NCI-H345 treated with DMSO at 0.1 percent for 48 hours (cell line): ENCODE measurements around the gene KRT84.

Experiments used
- DNase-seq: peaks from one replicate; lab custom pipeline; 2025; ENCODE audit not compliant: unreplicated experiment; lab: John Stamatoyannopoulos, UW

Gene KRT84, protein sequence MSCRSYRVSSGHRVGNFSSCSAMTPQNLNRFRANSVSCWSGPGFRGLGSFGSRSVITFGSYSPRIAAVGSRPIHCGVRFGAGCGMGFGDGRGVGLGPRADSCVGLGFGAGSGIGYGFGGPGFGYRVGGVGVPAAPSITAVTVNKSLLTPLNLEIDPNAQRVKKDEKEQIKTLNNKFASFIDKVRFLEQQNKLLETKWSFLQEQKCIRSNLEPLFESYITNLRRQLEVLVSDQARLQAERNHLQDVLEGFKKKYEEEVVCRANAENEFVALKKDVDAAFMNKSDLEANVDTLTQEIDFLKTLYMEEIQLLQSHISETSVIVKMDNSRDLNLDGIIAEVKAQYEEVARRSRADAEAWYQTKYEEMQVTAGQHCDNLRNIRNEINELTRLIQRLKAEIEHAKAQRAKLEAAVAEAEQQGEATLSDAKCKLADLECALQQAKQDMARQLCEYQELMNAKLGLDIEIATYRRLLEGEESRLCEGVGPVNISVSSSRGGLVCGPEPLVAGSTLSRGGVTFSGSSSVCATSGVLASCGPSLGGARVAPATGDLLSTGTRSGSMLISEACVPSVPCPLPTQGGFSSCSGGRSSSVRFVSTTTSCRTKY

DNA sequence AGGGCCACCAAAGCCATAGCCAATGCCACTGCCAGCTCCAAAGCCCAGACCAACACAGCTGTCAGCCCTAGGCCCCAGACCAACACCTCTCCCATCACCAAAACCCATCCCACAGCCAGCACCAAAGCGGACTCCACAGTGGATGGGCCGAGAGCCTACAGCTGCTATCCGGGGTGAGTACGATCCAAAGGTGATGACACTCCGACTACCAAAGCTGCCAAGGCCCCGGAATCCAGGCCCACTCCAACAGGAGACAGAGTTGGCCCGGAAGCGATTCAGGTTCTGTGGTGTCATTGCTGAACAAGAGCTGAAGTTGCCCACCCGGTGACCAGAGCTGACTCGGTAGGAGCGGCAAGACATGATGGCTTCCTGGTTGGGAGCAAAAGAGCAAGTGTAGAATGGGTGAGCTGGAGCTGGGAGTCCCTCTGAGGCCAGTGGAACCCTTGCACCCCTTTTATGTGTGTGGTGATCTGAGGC lies at the start of gene KRT84:
KRT84 (minus strand) TSS at position 427 of the 477 bp plus-strand sequence; CDS start at position 360, 67 bp downstream.
- no peak for DNase-seq

DNA sequence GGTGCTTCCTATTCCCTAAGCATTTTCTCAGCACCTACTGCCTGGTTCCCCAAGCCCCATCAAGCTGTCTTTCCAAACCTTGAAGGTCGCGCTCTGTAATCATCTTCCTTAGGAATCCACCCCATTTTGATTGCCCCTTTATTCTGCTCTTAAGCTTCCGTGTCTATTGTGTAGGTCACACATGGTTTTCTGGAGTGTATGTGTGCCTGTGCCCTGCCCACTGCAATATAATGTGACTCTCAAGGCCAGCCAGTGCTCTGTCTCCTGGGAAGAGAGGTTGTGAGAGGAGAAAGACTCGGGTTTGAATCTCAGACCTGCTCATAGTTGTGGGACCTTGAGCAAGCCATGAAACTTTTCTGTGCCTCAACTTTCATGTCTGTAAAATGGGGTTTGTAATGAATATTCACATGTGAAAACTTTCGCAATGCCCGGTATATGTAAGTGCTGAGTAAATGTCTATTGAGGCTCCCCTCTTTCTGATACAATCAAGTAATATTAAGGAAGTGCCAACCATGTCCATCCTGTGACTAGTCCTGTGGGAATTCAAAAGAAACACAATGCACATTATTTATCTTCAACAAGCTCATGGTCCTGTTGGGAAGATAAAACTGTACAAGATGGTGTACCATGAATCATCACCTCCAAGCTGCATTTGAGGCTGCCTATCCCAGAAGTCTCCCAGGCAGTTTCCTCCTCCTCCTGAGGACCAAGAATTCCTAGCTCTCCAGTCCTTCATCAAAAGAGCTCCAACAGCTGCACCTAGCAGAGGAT lies 49.5 kb upstream of the KRT84 start:
- no peak for DNase-seq

DNA sequence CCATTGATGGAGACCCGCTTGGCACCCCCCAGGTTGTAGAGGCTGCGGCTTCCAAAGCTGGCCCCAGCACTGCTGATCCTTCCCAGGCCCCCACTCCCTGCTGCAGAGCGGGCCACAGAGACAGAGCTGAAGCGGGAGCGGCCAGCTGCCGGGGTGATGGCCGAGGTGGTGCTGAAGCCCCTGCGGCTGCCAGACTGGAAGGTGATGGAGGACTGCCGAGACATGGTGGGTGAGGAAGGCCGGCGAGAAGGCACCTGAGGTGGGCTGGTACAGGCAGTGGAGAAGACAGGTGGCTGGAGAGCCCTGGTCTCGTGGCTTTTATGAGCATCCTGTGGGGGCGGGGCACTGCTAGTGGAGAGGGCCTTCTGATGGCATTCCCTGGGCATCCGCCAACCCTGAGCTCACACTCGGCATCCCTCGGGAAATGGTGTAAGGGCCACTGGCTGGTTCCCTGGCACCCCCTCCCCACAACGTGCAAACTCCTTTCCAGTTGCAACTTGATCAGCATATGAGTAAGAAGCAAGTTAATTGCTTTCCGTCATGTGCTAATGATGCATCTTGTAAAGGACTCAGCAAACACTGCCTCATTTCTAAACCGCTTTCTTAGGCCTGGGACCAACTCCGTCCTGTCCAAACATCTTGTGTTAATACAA lies 48.8 kb upstream of the KRT84 start, which contains the start of gene KRT75:
KRT75 (minus strand) TSS at position 291 of the 653 bp plus-strand sequence; CDS start at position 224, 67 bp downstream.
- no peak for DNase-seq

DNA sequence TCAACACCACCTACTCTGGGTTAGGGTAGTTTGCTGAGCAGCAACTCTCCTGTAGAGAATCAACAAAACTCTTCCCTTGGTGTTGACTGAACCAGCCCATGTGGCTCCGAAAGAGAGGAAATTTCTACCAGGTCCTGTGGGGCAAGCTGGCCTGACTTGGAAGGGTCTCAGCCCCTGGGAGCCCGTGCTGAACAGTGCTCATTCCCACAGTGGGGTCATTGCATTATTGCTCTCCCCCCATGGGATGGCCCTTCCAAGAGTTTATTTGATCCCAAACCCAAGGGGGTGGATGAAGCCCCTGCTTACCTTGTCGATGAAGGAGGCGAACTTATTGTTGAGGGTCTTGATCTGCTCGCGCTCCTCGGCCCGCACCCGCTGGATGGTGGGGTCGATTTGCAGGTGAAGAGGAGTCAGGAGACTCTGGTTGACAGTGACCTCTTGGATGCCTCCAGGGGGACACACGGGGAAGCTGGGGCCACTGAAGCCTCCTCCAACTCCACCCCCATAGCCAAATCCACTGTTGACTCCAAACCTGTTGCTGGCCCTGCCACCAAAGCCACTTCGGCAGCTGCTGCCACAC lies 48.1 kb upstream of the KRT84 start:
- DNase-seq, result no peak

DNA sequence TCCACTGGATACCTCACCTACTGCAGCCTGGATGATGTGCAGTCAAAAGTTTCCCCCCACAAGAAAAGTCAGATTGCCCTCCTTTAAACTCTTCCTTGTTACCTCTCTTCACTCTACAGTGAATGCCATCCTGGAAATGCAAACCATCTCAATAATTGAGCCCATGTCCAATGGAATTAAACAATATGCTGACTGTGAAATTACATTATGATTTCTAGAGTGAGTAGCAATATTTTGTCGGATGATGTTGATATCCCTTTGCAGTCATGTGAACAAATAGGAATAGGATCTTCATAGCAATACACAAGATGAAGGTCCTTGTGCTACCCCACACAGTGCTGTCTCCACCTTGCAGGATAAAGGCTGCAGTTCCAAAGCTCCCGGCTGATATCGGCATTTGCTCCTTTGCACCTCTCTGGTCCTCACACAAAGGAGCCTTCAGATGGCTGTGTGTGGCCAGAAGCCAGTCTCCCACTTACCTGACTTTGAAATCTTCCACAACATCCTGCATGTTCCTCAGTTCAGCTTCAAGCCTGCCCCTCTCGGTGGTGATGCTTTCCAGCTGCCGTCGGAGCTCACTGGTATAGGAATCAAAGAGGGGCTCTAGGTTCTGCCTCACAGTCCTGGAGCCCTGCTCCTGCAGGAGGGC lies 47.2 kb upstream of the KRT84 start:
- no peak for DNase-seq

DNA sequence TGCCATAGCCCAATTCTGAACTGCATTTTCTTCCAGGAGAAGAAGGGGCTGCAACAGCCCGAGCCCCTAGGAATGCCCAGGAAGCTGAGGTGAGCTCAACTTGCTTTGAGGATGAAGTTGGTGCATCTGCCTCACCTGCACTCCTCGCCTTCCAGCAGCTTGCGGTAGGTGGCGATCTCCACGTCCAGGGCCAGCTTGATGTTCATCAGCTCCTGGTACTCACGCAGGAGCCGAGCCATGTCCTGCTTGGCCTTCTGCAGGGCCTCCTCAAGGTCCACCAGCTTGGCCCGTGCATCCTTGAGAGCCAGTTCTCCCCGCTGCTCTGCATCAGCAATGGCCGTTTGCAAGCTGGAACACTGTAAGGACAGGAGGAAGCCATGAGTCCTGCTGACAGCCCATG lies 42.7 kb upstream of the KRT84 start:
- no peak for DNase-seq

DNA sequence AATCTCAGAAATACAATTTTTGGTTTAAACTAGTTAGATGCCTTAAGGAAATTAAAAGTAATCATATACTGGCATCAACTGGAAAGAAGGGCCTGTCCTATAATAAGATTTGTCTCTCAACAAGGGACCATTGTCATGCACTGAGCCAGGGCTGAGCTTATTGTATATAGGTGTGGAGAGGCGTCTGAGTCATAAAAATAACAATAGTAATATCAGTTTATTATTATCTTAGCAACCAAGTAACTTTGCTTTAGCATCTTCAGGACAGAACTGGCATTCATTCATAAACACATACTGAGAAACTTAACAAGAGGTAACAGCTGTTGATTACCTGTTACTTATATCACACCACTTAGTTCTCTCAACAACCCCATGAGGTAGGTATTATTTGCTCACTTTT lies 41.6 kb upstream of the KRT84 start:
- DNase-seq, result no peak

DNA sequence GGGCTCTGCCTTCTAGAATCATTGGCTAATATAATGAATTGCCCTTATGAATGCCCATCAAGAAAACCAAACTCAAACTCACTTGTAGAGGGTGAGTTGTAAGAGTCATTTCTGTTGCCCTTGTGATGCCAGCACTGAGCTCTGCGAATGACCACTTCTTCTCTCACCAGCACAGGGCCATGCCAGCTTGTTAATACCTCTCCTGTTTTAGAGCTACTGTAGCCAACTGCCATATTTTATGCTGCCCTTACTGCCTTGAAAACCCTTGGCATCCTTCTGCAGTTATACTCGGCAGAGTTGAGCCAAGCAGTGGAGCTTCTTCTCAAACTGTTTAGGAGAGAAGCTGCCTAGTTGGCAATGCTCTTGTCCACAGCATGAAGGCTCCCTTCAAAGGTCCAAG lies 40.6 kb upstream of the KRT84 start:
- no peak for DNase-seq

DNA sequence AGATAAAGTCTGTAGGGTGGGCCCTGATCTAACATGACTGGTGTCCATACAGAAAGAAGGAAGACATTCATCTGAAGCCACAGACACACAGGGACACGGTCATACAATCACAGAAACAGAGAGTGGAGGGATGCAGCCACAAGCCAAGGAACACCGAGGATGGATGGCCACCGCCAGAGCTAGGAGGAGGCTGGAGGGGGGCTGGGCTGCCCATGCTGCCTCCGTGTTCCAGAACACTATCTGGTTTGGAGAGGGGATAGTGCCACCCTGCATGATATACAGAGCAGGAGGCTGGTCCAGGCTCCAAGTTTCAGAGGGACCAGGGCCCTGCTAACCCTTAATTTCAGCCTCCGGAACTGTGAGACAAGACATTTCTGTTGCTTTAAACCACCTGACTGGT lies 40.0 kb upstream of the KRT84 start:
- DNase-seq, result no peak

DNA sequence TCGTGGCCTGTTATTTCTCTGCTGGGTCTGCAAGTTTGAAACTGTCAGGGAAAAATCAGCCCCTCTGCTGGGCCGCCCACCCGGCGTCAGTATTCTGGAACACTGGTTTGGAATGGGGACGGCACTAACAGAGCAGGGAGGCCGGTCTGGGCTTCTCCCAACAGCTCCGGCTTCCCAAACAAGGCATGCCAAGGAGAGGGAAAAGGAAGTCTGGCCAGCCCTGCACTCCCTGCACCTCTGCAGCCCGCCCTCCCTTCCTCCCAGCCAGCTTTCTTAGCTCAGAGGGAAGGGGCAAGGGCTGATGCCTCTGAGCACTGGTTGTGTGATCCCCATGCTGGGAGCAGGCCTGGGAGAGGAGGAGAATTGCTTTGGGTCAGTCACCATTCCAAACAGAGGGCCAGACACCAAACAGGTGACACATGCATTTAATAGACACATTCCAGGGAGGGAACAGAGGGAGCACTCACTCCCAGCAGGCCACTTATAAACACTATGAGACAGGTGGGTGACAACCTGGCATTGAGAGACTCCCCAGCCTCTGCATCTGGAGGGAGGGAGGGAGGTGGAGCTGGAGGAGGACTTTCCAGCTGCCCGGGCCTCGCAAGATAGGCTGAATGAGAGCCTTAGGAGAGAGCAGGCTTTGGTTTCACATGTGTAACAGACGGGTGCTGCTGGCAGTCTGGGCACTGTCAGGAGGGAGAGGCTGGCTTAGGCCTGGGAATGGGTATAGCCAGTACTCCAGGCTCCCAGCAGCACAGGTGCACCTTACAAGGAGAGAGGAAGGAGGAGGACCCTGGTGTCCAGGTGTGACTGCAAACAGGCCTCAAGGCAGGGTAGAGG lies 38.4 kb upstream of the KRT84 start:
- peak; percentile 8 for DNase-seq

DNA sequence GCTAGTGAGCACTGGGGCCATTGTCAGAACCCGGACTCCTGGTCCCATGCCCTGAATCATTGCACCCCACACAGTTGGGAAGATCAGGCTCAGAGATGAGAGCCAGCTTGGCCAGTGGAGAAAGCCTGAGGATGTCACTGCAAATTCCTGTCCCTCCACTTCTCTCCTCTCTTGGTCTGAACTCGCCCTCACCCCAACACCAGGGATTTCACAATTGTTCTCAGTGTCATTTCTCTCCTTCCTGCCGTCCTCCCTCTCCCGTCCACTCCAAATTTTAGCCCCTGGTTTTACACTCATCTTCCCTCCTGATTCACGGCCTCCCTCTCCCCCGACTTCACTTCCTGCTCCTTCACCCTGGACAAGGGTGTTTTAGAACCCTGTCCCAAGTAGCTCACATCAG lies 37.6 kb upstream of the KRT84 start:
- no peak for DNase-seq

DNA sequence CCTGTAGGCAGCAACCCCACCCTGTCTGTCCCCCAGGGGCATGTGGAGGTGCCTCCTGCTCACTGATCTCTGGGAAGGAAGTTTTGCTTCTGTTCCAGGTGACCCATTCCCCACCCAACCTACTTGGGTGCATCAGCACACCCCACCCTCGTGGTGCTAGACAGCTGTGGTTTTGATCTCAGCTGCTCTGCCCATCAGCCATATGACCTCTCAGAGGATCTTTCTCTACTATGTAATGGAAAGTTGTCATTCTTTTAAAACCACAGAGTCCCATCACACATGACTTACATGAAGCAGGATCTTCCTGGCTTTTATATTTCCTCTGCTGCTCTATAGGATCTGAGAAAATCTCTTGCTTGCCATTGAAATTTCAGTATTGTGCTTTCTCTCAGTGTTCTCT lies 34.2 kb upstream of the KRT84 start:
- no peak for DNase-seq

DNA sequence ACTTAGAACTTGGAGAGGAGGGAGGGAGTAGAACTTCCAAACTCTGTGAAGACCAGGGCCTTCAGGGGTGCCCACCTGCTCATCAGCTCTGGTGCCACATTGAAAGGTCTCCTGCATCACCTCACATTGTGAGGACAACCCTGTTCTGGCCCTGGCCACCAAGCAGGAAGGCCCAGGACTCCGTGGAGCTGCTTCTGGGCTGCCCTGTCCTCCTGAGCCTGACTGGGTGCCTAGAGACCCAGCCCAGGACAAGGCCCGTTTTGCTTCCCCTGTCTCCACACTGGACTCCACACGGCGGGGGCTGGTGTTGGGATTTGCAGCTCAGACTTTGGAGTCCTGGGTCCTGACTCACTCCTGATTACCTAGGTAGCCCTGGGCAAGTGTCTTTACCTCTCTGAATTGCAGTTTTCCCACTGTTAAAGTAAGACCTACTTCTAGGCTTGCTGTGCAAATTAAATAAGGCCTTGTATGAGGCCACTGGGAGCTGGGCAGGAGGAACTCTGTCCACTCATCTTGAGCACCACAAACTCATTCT lies 33.2 kb upstream of the KRT84 start:
- DNase-seq, result no peak

DNA sequence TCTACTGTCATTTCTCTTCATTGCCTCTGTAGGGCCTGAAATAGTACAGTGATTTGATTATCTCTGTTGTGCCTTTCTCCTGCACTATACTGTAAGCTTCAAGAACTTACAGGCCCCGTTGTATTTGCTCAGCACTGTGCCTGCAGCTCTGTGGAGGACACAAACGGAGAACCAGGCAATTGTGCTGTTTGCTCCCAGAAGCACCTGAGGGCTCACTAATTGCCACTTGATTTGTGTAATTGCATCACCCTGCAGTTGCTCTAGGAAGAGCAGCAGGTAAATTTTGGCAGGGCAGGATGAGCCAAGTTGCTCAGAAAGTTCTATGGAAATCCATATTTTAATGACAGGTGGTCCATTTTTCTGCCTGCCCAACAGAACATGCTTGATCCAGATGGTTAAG lies 32.3 kb upstream of the KRT84 start:
- peak; percentile 41 for DNase-seq

DNA sequence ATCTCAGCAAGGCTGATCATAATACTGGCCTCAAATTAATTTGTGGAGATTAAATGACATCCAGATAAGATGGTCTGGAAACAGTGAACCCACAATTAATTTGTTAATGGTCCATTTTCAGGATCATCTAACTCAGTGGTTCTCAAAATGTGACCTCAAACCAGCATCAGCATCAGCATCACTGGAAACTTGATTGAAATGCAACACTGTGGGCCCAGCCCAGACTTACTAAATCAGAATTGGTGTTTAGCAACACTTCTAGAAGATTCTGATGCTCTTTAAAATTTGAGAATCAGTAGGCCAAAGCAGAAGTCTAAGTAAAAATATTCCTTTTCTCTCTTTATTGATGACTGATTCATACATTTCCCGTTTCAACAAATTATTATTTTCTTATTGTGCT lies 31.3 kb upstream of the KRT84 start:
- DNase-seq, result no peak

DNA sequence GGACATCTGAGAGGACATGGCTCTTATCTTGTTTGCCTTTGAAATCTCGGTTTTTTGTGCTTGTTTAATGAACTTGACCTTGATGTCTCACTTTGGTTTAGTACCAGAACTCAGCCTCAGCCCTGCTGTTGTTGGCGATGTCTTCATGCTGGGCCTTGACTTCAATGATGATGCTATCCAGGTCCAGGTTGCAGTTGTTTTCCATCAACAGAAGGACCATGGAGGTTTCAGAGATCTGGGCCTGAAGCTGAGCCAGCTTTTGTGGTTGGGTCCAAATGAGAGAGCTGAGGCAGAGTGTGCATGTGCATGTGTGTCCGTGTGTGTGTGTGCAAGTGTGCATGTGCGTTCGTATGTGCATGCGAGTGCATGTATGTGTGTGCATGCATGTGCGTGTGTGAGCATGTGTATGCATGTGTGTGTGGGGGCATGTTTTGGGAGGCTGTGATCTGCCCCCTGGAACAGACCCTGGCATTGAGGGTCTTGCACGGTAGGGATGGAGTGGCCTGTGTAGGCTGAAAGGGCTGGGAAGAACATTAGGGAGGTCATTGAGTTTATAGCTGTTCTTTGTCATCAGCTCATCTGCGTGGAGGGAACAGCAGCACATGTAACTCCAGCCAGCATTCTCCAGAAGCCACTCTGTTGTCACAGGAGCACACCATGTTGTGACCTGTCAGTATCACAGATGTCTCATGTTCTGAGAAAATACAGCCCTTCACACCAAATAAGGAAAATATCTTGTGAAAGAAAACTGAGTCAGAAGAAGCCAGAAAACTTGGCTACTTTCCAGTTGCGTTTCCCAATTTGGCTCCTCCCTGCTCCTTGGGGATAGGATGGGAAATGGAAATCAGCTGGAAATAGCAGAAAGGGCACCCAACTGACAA lies 30.7 kb upstream of the KRT84 start:
- DNase-seq, result no peak

DNA sequence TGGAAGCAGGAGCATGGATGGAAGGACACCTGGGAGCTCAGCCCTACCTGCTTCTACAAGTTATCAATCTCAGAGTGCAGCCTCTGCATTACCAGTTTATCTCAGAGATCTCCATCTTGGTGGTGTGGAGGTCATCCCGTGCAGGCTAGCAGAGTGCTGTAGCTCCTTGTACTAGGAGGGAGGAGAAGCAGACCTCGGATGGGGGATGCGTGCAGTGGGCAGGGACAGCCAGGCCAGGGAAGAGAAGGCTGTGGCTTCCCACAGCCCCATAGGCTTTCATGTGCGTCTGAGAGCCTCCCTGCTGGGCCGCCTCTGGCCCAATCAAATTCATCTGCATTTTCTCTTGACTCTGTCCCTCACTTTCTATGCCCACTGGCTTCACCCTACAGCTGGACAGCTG lies 29.5 kb upstream of the KRT84 start:
- no peak for DNase-seq

DNA sequence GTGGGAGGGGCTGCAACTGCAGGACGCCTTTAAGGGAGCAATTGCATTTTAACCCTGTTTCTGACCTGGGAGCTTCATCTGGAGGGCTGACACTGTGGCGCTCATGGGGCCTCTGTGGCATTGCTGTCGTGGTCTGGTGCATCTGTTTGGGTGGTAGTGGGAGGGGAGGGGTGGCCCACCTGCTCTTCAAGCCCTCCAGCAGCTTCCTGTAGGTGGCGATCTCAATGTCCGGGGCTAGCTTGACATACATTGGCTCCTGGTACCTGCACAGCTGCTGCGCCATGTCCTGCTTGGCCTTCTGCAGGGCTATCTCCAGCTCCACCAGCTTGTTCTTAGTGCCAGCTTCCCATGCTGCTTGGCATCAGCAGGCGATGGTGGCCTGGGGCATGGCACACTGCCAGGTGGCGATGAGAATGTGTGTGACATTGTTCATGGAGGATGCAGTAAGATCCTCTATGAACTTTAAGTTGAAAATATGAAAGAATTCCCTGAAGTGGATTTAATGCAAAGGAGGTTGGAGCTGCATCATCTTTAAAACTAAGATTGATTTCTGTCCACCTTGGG lies 28.4 kb upstream of the KRT84 start:
- DNase-seq, result no peak
